Measurements from ENCODE around the gene SERPINB1.

The SERPINB1 gene

GRCh38 chr6:2783188-2783963 is 58.3 kb downstream of the SERPINB1 start:
- peak; percentile 1 for TF ChIP-seq CTCF (IDR thresholded peaks at IDR 0.05; ENCODE audit: low read length, missing control alignments)
- no peak for DNase-seq (ENCODE audit: low read depth)
- H3K4me3 ChIP-seq (replicated peaks; ENCODE audit: low read depth, low read length) = no peak overlapping the region

- H3K4me3 ChIP-seq (replicated peaks; ENCODE audit: low read depth, low read length) = no peak overlapping the region
- no peak for TF ChIP-seq CTCF (IDR thresholded peaks at IDR 0.05; ENCODE audit: low read length, missing control alignments)
- no peak for DNase-seq (ENCODE audit: low read depth)
Measured at GRCh38 chr6:2782825-2783187, 58.9 kb downstream of the SERPINB1 start.

GRCh38 chr6:2782356-2782708 is 59.3 kb downstream of the SERPINB1 start:
- no peak for DNase-seq (ENCODE audit: low read depth)
- no peak for TF ChIP-seq CTCF (IDR thresholded peaks at IDR 0.05; ENCODE audit: low read length, missing control alignments)

More at GRCh38 chr6:2782356-2782708, 59.3 kb downstream of the SERPINB1 start:
- H3K4me3 ChIP-seq (replicated peaks; ENCODE audit: low read depth, low read length) = no peak overlapping the region
